Activated CD8-positive, alpha-beta T cell treated with anti-CD3 and anti-CD28 coated beads for 36 hours (primary cell): ENCODE data around the gene EN2. TPM values are rescaled to one million over a fixed set of nuclear protein-coding genes. Genes with fewer than 3 reads are reported as not detected.

ENCODE experiments used
- ATAC-seq: fragments of 200-7000 bp; cut with Tn5 transposase; one replicate; pipeline ENCODE4 v1.10.0; 2021; ENCODE audit warnings: mild to moderate bottlenecking, moderate library complexity
- CTCF ChIA-PET: fragments of 350-600 bp; sonication (Branson Sonifier 250); formaldehyde crosslinking; loops from one replicate; lab custom pipeline; 2021; ENCODE audit warnings: antibody characterized with exemption; lab: Charles Lee
- POLR2A ChIA-PET: fragments of 350-600 bp; sonication (Branson Sonifier 250); formaldehyde crosslinking; loops from one replicate; lab custom pipeline; 2021; ENCODE audit warnings: antibody characterized with exemption; lab: Charles Lee
- DNase-seq: peaks from one replicate; pipeline ENCODE4 v3.0.0-alpha.2; 2020
- H3K27ac Mint-ChIP-seq: one replicate; pipeline ENCODE4 v1.8.0; 2021; ENCODE audit warnings: mild to moderate bottlenecking, mixed read lengths
- H3K27me3 Mint-ChIP-seq: one replicate; pipeline ENCODE4 v1.8.0; 2021; ENCODE audit warnings: mixed read lengths
- H3K36me3 Mint-ChIP-seq: one replicate; pipeline ENCODE4 v1.8.0; 2021; ENCODE audit warnings: low read depth, mixed read lengths
- H3K4me1 Mint-ChIP-seq: one replicate; pipeline ENCODE4 v1.8.0; 2021; ENCODE audit warnings: low read depth, mixed read lengths
- H3K4me3 Mint-ChIP-seq: one replicate; pipeline ENCODE4 v1.8.0; 2021; ENCODE audit warnings: mild to moderate bottlenecking, moderate library complexity, mixed read lengths
- H3K9me3 Mint-ChIP-seq: one replicate; pipeline ENCODE4 v1.8.0; 2021; ENCODE audit warnings: mixed read lengths
- intact Hi-C: fragments of 100-400 bp; cut with micrococcal nuclease; formaldehyde crosslinking; loops from one replicate; pipeline ENCODE4 v1.10.0; 2022
- total RNA-seq, 2 experiments: library from RNA; stranded (reverse); gene quantifications; one replicate each; pipeline ENCODE4 v1.2.3, GENCODE V29; 2021
- TF ChIP-seq, protein P1 (sequence below): fragments of 200-600 bp; IDR thresholded peaks from one replicate; pipeline ENCODE4 v1.8.0; 2022; ENCODE audit warnings: antibody characterized with exemption, mild to moderate bottlenecking

The EN2 gene
- total RNA-seq, 2 experiments from 2014 or later: not detected

DNA sequence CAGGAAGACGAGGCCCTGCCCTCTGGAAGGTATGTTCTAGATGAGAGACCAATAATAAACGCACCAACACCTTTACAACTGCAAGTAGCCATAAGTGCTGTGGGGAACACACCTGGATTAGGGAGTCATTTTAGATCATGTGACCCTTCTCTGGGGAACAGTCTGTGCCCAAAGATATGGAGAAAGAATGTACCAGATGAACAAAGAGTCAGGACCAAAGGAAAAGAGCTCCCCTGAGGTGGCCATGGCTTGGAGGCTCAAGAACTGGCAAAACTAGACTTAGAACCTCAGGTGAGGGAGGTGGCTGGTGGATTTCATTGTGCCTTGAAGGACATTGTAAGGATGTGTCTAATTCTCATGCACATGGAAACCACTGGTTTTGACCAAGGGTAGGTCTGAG lies 10.3 kb upstream of the EN2 start:
- no peaks in the 10 kb centered on the region for H3K36me3 Mint-ChIP-seq
- no peak overlapping the region for H3K4me3 Mint-ChIP-seq
- H3K4me1 Mint-ChIP-seq: peaks cover 4% of the 10 kb centered on the region
- POLR2A ChIA-PET: no interaction called here
- CTCF ChIA-PET: interaction anchor here (1.3 to 1.5 kb wide), 2 partner anchors 26 to 66 kb away, joined by 3 to 4 read pairs; no protein-coding TSS in a partner anchor
- intact Hi-C loops: no loop called here
- H3K27me3 Mint-ChIP-seq: peaks cover 55% of the 10 kb centered on the region
- DNase-seq (no peak), ATAC-seq (no peak)
- H3K9me3 Mint-ChIP-seq: no peaks in the 10 kb centered on the region
- no peak overlapping the region for H3K27ac Mint-ChIP-seq
- TF ChIP-seq, protein P1, sequence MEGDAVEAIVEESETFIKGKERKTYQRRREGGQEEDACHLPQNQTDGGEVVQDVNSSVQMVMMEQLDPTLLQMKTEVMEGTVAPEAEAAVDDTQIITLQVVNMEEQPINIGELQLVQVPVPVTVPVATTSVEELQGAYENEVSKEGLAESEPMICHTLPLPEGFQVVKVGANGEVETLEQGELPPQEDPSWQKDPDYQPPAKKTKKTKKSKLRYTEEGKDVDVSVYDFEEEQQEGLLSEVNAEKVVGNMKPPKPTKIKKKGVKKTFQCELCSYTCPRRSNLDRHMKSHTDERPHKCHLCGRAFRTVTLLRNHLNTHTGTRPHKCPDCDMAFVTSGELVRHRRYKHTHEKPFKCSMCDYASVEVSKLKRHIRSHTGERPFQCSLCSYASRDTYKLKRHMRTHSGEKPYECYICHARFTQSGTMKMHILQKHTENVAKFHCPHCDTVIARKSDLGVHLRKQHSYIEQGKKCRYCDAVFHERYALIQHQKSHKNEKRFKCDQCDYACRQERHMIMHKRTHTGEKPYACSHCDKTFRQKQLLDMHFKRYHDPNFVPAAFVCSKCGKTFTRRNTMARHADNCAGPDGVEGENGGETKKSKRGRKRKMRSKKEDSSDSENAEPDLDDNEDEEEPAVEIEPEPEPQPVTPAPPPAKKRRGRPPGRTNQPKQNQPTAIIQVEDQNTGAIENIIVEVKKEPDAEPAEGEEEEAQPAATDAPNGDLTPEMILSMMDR: no peak

DNA sequence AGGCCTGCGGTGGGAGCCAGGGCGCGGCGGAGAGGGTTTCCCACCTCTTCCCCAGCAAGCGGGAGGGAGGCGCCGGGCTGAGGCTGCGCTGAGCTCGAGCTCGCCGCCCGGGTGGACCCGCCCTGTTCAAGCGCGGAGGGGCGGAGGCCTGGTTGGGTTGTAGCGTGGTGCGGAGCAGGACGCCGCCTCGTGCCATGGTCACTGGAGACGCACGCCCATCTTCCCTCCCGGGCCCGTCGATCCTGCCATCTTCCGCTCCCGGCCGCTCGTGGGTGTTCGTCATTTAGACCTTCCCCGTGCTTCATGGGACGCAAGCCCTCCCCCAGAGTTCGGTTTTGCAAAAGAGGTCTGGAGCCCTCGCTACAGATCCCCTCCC lies 9.3 kb upstream of the EN2 start:
- peaks cover 4% of the 10 kb centered on the region for H3K4me1 Mint-ChIP-seq
- DNase-seq: no peak
- no peak for ATAC-seq
- H3K36me3 Mint-ChIP-seq: no peaks in the 10 kb centered on the region
- no peak overlapping the region for H3K4me3 Mint-ChIP-seq
- H3K27ac Mint-ChIP-seq: no peak overlapping the region
- CTCF ChIA-PET: no interaction called here
- TF ChIP-seq, protein P1: no peak
- intact Hi-C loops: no loop called here
- H3K9me3 Mint-ChIP-seq: no peaks in the 10 kb centered on the region
- POLR2A ChIA-PET: no interaction called here
- H3K27me3 Mint-ChIP-seq: peaks cover 60% of the 10 kb centered on the region

DNA sequence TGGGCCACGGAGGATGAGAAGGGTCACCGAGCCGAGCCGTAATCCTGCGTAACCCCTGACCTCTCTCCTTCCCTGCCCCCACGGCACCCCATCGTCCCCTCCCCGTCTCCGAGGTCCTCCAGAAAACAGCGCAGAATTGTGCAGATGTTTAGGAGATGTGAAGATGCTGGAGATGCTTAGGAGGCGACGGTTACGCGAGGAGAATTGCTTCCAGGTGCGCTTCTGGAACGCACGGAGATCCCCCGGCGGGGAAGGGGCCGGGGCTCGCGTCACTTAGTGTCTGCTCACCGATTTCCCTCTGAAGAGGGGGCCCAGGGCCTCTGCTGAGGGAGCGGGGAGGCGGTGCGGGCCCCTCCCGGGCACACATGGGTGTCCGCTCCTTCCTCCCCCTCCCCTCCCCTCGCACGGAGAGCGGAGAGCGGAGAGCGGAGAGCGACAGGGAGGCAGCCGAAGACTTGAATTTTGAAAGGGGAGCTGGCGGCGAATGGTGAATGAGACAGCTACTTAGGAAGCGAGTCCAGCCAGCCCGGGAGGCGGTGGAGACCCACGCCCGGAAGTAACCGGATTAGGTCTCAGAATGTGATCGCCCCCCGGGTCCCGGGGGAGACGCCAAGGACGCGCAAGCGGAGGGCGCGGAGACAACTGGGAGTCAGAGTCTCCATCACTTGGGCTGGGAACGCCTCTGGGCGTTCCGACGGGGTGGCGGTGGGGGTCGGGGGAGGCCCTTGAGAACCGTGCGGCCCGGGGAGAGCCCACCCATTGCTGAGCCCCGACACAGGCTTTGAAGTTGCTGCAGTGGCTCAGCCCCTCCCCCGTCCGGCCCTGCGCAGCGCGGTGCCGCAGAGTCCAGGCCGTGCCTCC lies 8.7 kb upstream of the EN2 start:
- ChIA-PET CTCF (interaction anchor here (1.0 to 2.1 kb wide), 2 partner anchors 70 to 91 kb away, joined by 4 to 6 read pairs; no protein-coding TSS in a partner anchor), POLR2A (no interaction called here)
- DNase-seq (no peak), ATAC-seq (no peak)
- no peaks in the 10 kb centered on the region for H3K9me3 Mint-ChIP-seq
- H3K4me1 Mint-ChIP-seq: peaks cover 4% of the 10 kb centered on the region
- no peaks in the 10 kb centered on the region for H3K36me3 Mint-ChIP-seq
- H3K4me3 Mint-ChIP-seq: no peak overlapping the region
- H3K27me3 Mint-ChIP-seq: peaks cover 59% of the 10 kb centered on the region
- TF ChIP-seq, protein P1: no peak
- no peak overlapping the region for H3K27ac Mint-ChIP-seq
- intact Hi-C loops: no loop called here

DNA sequence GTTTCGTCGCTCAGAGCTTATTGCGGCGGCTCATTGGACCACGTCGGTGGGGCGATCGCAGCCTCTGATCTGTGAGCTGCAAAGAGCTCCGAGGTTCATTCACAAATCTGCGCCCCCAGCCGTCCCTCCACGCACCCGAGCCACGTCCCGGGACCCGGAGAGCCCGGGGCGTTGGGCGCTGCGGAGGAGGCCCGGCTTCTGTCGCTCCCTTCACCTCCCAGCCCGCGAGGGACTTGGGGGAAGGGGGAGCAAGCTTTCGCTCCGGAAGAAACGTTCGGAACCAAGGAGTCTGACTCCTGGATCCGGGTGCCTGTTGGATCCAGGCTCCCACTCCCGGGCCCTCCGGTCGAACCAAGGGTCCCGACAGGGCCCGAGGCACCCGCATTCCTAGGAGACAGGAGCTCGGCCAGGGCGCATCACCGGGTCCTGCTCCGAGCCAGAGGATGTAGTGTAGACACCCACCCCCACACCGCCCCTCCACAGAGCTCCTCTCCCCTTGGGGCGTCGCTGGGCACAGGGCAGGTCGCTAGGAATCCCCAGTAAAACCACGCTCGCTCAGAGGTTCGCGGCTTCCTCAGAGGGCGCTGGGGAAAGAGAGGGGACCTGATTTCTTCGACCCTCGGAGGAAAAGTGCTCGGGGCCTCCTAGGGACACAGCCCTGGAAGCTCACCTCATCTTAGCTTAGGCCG lies 7.9 kb upstream of the EN2 start:
- no peaks in the 10 kb centered on the region for H3K36me3 Mint-ChIP-seq
- TF ChIP-seq, protein P1: no peak
- ChIA-PET POLR2A (interaction anchor here (0.8 to 1.0 kb wide), 2 partner anchors 10 to 72 kb away, joined by 3 read pairs; no protein-coding TSS in a partner anchor), CTCF (interaction anchor here (0.8 to 2.1 kb wide), 3 partner anchors 71 to 90 kb away, joined by 3 to 6 read pairs (median 4); no protein-coding TSS in a partner anchor)
- H3K4me1 Mint-ChIP-seq: peaks cover 4% of the 10 kb centered on the region
- intact Hi-C loops: loop anchor here (5.0 kb wide), 1 partner anchor 57 kb away; no protein-coding TSS in a partner anchor
- H3K4me3 Mint-ChIP-seq: no peak overlapping the region
- ATAC-seq (no peak), DNase-seq (no peak)
- no peaks in the 10 kb centered on the region for H3K9me3 Mint-ChIP-seq
- H3K27ac Mint-ChIP-seq: no peak overlapping the region
- peaks cover 63% of the 10 kb centered on the region for H3K27me3 Mint-ChIP-seq
